Testis (tissue), 2 donors: ENCODE data around the gene VWA3A.
A peak's percentile ranks its signal among the peaks of the same experiment; 100 is the strongest.

Experiments used
- CTCF ChIP-seq, 3 experiments: fragments of 450-650 bp in 2 of 3; fragments of 200-600 bp in 1 of 3; sonication (generic) in 1 of 3; IDR thresholded peaks; one replicate each; pipeline ENCODE4 v1.5.1; 2016 to 2019; ENCODE audit warnings: antibody characterized with exemption in 3 of 3, mild to moderate bottlenecking in 2 of 3, moderate library complexity in 1 of 3
- POLR2A ChIP-seq: fragments of 450-650 bp; IDR thresholded peaks from one replicate; pipeline ENCODE4 v1.6.1; 2017; ENCODE audit warnings: antibody characterized with exemption, mild to moderate bottlenecking, moderate library complexity

- peak; percentile 60 to 79 (median 78) for TF ChIP-seq CTCF (IDR thresholded peaks at IDR 0.05)
- TF ChIP-seq POLR2A = no peak
Observed at GRCh38 chr16:22188595-22189442, 96.5 kb downstream of the VWA3A start.
